K562 (cell line): ENCODE results near the gene ILF3. TPM values are rescaled to one million over a fixed set of nuclear protein-coding genes. Genes with fewer than 3 reads are reported as not detected.

ENCODE experiments used
- E4F1 ChIP-seq: fragments of 250-450 bp; sonication (Bioruptor Pico); IDR thresholded peaks from 2 replicates; pipeline ENCODE4 v1.5.0; 2021; ENCODE audit warnings: mild to moderate bottlenecking, borderline replicate concordance
- HNRNPUL1 ChIP-seq: fragments of 200-400 bp; formaldehyde crosslinking; IDR thresholded peaks from 2 replicates; pipeline ENCODE4 v1.6.1; 2017; ENCODE audit warnings: low read length
- JUND ChIP-seq, 2 experiments: IDR thresholded peaks; 2 replicates in 1 of 2; 3 replicates in 1 of 2; pipeline ENCODE4 v1.6.1; 2011; ENCODE audit warnings: borderline replicate concordance in 2 of 2, low read depth in 2 of 2, low read length in 2 of 2, improper control_type of control experiment in 1 of 2, missing biosample characterization in 1 of 2, missing genetic modification characterization in 1 of 2, missing genetic modification reagents in 1 of 2
- L3MBTL2 ChIP-seq: fragments of 450-650 bp; IDR thresholded peaks from 2 replicates; pipeline ENCODE4 v1.6.1; 2016; ENCODE audit warnings: mild to moderate bottlenecking, moderate library complexity
- MEIS2 ChIP-seq: fragments of 450-650 bp; IDR thresholded peaks from 2 replicates; pipeline ENCODE4 v1.6.1; 2014; ENCODE audit warnings: mild to moderate bottlenecking; ENCODE audit not compliant: partially characterized antibody
- MYNN ChIP-seq, 2 experiments: sonication (generic); formaldehyde crosslinking in 1 of 2; IDR thresholded peaks; 2 replicates each; pipeline versions ENCODE4 v1.5.0 to v1.6.1; 2016 to 2020; ENCODE audit warnings: antibody characterized with exemption in 1 of 2, missing genetic modification reagents in 1 of 2
- NCOR1 ChIP-seq: fragments of 450-650 bp; IDR thresholded peaks from 2 replicates; pipeline ENCODE4 v1.6.1; 2016; ENCODE audit warnings: mild to moderate bottlenecking, moderate library complexity
- POU5F1 ChIP-seq: fragments of 150-350 bp; IDR thresholded peaks from 2 replicates; pipeline ENCODE4 v1.6.1; 2014; ENCODE audit warnings: borderline replicate concordance, low read length, low read depth, mild to moderate bottlenecking; ENCODE audit not compliant: partially characterized antibody
- SFPQ ChIP-seq: fragments of 200-400 bp; formaldehyde crosslinking; IDR thresholded peaks from 2 replicates; pipeline ENCODE4 v1.6.1; 2017; ENCODE audit warnings: mild to moderate bottlenecking, low read depth, low read length, moderate library complexity
- ZNF3 ChIP-seq: fragments of 250-450 bp; sonication (Bioruptor Pico); IDR thresholded peaks from 2 replicates; pipeline ENCODE4 v1.5.0; 2021; ENCODE audit warnings: mild to moderate bottlenecking, moderate library complexity
- polyA plus RNA-seq, 8 experiments: library from polyadenylated mRNA; depleted of rRNA in 4 of 8; stranded (reverse) in 5 of 8; unstranded in 3 of 8; fragments of >200 nt; fragmentation: Nextera tagmentation in 2 of 8; fragmentation: Illumina TruSeq in 1 of 8; extraction: Ambion mirVana in 2 of 8; extraction: Trizol in 1 of 8; gene quantifications; 2 replicates each; pipeline versions ENCODE4 v1.2.1 to v1.2.3, GENCODE V29; 2011 to 2014; ENCODE audit warnings: inconsistent platforms in 1 of 8, missing spikeins in 1 of 8
- total RNA-seq, 7 experiments: library from RNA; depleted of rRNA in 6 of 7; stranded (reverse); fragments of >200 nt in 6 of 7; fragmentation: Illumina TruSeq in 2 of 7; extraction: Trizol in 2 of 7; gene quantifications; 2 replicates each; pipeline versions ENCODE4 v1.2.1 to v1.2.3, GENCODE V29; 2011 to 2021; ENCODE audit warnings: low replicate concordance in 1 of 7
- TF ChIP-seq, protein P1 (sequence below), 2 experiments: fragments of 450-650 bp; IDR thresholded peaks; 2 replicates each; pipeline ENCODE4 v1.6.1; 2016; ENCODE audit warnings: mild to moderate bottlenecking in 2 of 2, borderline replicate concordance in 1 of 2, low read depth in 1 of 2, moderate library complexity in 1 of 2

Gene ILF3
- total and polyA plus RNA-seq, 9 of the 15 experiments (the other 6 are each of a cell fraction or from before 2014, with no cell fraction given): 26.0 to 453 (median 175) TPM

DNA sequence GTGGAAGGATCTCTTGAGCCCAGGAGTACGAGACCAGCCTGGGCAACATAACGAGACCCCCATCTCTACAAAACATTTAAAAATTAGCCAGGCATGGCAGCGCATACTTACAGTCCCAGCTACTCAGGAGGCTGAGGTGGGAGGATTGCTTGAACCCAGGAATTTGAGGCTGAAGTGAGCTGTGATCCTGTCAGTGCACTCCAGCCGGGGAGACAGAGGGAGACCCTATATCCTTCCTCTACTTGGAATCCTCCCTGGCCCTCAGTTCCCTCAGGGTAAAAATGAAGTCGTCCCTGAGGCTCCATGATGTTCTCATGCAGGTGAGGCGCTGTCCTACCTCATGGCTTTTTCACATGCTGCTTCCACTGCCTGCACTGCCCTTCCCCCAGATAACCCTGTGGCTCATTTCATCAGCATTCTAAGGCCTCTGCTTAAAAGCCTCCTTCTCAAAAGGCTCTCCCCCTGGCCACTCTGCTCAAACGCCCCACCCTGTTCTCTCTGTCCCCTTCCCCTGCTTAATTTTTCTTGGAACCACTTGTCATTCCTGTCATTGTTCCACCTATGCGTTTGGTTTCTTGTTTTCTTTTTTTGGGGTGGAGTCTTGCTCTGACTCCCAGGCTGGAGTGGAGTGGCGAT lies 82.9 kb downstream of the ILF3 start (continued):
- TF ChIP-seq MYNN (IDR thresholded peaks at IDR 0.05) (no peak), MYNN (CRISPR knock-in tag; IDR thresholded peaks at IDR 0.05) (no peak), JUND (IDR thresholded peaks at IDR 0.05; ENCODE audit: borderline replicate concordance, low read depth, low read length) (peak; percentile 11; the same call in 1 of the 2 replicates), JUND (tag; IDR thresholded peaks at IDR 0.05; ENCODE audit: borderline replicate concordance, low read depth, low read length) (no peak; the same call in 2 of the 3 replicates), ZNF3 (no peak), E4F1 (CRISPR knock-in tag) (no peak), L3MBTL2 (peak; percentile 83), NCOR1 (peak; percentile 36), SFPQ (no peak), MEIS2 (peak; percentile 95), HNRNPUL1 (no peak), POU5F1 (no peak)
- TF ChIP-seq, protein P1, sequence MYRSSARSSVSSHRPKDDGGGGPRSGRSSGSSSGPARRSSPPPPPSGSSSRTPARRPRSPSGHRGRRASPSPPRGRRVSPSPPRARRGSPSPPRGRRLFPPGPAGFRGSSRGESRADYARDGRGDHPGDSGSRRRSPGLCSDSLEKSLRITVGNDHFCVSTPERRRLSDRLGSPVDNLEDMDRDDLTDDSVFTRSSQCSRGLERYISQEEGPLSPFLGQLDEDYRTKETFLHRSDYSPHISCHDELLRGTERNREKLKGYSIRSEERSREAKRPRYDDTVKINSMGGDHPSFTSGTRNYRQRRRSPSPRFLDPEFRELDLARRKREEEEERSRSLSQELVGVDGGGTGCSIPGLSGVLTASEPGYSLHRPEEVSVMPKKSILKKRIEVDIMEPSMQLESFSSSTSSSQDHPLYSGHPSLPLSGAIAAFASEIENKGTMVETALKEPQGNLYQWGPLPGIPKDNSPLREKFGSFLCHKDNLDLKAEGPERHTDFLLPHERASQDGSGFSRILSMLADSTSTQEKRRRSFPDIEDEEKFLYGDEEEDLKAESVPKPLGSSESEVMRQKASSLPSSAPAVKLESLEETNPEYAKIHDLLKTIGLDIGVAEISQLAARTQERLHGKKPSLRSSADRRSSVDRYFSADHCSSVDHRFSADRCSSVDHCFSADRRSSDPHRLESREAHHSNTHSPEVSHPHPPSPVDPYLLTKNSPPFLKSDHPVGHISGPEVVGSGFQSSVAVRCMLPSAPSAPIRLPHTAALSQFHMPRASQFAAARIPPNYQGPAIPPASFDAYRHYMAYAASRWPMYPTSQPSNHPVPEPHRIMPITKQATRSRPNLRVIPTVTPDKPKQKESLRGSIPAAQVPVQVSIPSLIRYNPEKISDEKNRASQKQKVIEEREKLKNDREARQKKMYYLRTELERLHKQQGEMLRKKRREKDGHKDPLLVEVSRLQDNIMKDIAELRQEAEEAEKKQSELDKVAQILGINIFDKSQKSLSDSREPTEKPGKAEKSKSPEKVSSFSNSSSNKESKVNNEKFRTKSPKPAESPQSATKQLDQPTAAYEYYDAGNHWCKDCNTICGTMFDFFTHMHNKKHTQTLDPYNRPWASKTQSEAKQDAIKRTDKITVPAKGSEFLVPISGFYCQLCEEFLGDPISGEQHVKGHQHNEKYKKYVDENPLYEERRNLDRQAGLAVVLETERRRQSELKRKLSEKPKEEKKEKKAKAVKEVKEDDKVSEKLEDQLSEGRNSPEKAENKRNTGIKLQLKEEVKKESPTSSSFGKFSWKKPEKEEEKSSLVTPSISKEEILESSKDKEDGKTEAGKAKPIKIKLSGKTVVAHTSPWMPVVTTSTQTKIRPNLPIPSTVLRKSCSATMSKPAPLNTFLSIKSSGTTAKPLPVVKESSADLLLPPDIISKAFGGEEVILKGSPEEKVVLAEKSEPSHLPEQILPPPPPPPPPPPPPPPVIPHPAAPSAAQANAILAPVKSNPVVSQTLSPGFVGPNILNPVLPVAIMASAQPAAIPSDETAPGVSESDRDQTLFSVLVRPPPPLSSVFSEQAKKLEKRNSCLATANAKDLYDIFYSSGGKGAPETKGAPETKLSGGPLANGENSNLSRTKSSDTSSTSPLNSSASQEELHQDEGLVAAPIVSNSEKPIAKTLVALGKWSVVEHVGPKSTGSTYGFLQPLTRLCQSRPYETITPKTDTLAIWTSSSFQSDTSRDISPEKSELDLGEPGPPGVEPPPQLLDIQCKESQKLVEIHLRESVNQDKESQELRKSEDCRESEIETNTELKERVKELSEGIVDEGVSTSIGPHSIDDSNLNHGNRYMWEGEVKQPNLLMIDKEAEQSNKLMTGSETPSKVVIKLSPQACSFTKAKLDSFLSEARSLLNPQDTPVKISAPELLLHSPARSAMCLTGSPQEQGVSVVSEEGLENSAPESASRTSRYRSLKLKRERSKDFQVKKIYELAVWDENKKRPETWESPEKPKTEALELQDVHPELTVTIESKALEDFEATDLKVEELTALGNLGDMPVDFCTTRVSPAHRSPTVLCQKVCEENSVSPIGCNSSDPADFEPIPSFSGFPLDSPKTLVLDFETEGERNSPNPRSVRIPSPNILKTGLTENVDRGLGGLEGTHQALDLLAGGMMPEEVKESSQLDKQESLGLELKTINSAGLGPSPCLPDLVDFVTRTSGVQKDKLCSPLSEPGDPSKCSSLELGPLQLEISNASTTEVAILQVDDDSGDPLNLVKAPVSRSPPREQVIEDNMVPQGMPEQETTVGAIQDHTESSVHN (IDR thresholded peaks at IDR 0.05; ENCODE audit: borderline replicate concordance in 1 of 2, low read depth in 1 of 2): 0 out of 4 replicates have a peak, but pooled peaks of 1 of the 2 experiments have one; percentile 46
